Left hindlimb (tissue), 1 donor: ENCODE results near the gene TNFRSF8.

Experiments used
- DNase-seq: peaks from one replicate; pipeline ENCODE4 v3.0.0-alpha.2; 2018

The TNFRSF8 gene

GRCh38 chr1:12124693-12125421 is 61.8 kb downstream of the TNFRSF8 start:
- DNase-seq: peak; percentile 79

GRCh38 chr1:12125422-12126355 is 62.6 kb downstream of the TNFRSF8 start:
- no peak for DNase-seq

GRCh38 chr1:12126781-12127180 is 63.7 kb downstream of the TNFRSF8 start:
- DNase-seq: no peak

GRCh38 chr1:12127206-12127810 is 64.2 kb downstream of the TNFRSF8 start:
- no peak for DNase-seq

GRCh38 chr1:12128120-12128519 is 65.0 kb downstream of the TNFRSF8 start:
- no peak for DNase-seq

GRCh38 chr1:12129624-12130023 is 66.5 kb downstream of the TNFRSF8 start:
- DNase-seq: no peak

GRCh38 chr1:12130466-12131130 is 67.5 kb downstream of the TNFRSF8 start:
- no peak for DNase-seq

GRCh38 chr1:12132078-12132477 is 69.0 kb downstream of the TNFRSF8 start:
- no peak for DNase-seq

GRCh38 chr1:12134716-12135115 is 71.6 kb downstream of the TNFRSF8 start:
- no peak for DNase-seq

- no peak for DNase-seq
Observed at GRCh38 chr1:12135612-12136011, 72.5 kb downstream of the TNFRSF8 start.

- no peak for DNase-seq
Observed at GRCh38 chr1:12136916-12137610, 74.0 kb downstream of the TNFRSF8 start.

- no peak for DNase-seq
Observed at GRCh38 chr1:12138196-12139168, 75.4 kb downstream of the TNFRSF8 start.

- no peak for DNase-seq
Observed at GRCh38 chr1:12140016-12140415, 76.9 kb downstream of the TNFRSF8 start.

- DNase-seq: no peak
Observed at GRCh38 chr1:12140515-12141162, 77.5 kb downstream of the TNFRSF8 start.

GRCh38 chr1:12141163-12141850 is 78.2 kb downstream of the TNFRSF8 start:
- DNase-seq: no peak

GRCh38 chr1:12142141-12142823 is 79.2 kb downstream of the TNFRSF8 start:
- no peak for DNase-seq

- DNase-seq: no peak
Observed at GRCh38 chr1:12142891-12143630, 80.0 kb downstream of the TNFRSF8 start.

GRCh38 chr1:12143631-12144155 is 80.6 kb downstream of the TNFRSF8 start:
- DNase-seq: peak; percentile 59
